Brain microvascular endothelial cell (primary cell): ENCODE results near the gene CD302.
"Not testable (repeated sequence)": the region's sequence is repeated elsewhere in the genome, so short reads cannot be mapped to it uniquely, and the experiment has no call there.

Experiments used
- DNase-seq: peaks from one replicate; pipeline ENCODE4 v3.0.0-alpha.2; 2020
- H3K27ac ChIP-seq: fragments of 250-450 bp; sonication (Bioruptor Pico); 2 replicates; pipeline ENCODE4 v1.5.1; 2020; ENCODE audit warnings: mild to moderate bottlenecking, moderate library complexity
- H3K27me3 ChIP-seq: fragments of 250-450 bp; sonication (Bioruptor Pico); replicated peaks from 2 replicates; pipeline ENCODE4 v1.5.1; 2020; ENCODE audit warnings: mild to moderate bottlenecking
- H3K36me3 ChIP-seq: fragments of 250-450 bp; sonication (Bioruptor Pico); replicated peaks from 2 replicates; pipeline ENCODE4 v1.5.1; 2020; ENCODE audit warnings: mild to moderate bottlenecking
- H3K4me3 ChIP-seq: 2 replicates; pipeline ENCODE4 v1.5.1; 2011; ENCODE audit warnings: low read depth, mild to moderate bottlenecking, control low read depth, low read length, moderate library complexity
- in situ Hi-C: cut with HindIII; loops from 2 replicates; pipeline ENCODE4 v1.10.0; 2017; ENCODE audit warnings: low sequenced_read_pairs, low pct_ligation_motif_present
- TF ChIP-seq, protein P1 (sequence below): IDR thresholded peaks from 2 replicates; pipeline ENCODE4 v1.5.1; 2011; ENCODE audit warnings: low read depth, mild to moderate bottlenecking, moderate library complexity, low read length, control low read depth, inconsistent platforms; ENCODE audit errors: missing control alignments

Gene CD302

DNA sequence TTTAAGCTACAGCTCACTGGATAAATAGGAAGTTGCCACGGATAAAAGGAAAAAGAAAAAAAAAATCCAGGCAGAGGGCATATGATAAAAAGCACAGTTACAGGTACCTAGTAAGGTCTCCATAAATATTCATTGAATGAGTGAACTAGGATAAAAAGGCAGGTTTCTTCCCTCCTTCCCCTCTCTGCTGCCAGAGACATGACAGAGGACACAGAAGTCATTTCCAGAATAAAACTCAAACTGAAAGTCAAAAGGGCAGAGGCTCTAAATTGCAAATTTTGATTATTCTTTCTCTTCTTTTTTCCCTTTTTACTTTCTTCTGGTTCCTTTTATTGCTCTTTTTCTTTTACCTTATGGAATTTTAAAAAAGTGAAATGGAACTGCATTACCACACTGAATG, 7.7 kb downstream of the CD302 start:
- Histone ChIP-seq H3K27ac (no peak overlapping the region), H3K4me3 (no peak overlapping the region), H3K36me3 (no peaks in the 10 kb centered on the region), H3K27me3 (no peaks in the 10 kb centered on the region)
- TF ChIP-seq, protein P1, sequence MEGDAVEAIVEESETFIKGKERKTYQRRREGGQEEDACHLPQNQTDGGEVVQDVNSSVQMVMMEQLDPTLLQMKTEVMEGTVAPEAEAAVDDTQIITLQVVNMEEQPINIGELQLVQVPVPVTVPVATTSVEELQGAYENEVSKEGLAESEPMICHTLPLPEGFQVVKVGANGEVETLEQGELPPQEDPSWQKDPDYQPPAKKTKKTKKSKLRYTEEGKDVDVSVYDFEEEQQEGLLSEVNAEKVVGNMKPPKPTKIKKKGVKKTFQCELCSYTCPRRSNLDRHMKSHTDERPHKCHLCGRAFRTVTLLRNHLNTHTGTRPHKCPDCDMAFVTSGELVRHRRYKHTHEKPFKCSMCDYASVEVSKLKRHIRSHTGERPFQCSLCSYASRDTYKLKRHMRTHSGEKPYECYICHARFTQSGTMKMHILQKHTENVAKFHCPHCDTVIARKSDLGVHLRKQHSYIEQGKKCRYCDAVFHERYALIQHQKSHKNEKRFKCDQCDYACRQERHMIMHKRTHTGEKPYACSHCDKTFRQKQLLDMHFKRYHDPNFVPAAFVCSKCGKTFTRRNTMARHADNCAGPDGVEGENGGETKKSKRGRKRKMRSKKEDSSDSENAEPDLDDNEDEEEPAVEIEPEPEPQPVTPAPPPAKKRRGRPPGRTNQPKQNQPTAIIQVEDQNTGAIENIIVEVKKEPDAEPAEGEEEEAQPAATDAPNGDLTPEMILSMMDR, result no peak
- in situ Hi-C loops, result no loop called here
- DNase-seq, result no peak

DNA sequence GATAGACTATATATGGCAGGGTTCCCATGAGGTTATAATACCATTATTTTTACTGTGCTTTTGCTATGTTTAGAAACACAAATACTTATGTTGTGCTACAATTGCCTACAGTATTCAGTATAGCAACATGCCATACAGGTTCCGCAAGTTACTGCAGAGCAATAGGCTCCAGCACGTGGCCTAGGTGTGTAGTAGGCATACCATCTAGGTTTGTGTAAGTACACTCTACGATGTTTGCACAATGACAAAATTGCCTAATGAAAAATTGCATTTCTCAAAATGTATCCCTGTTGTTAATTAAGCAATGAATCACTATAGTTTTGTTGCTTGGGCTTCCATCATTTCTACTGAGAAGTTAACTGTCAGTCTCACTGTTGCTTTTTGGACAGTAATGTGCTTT, 9.8 kb downstream of the CD302 start:
- DNase-seq, result no peak
- H3K4me3 ChIP-seq, result no peak overlapping the region
- H3K27me3 ChIP-seq, result no peaks in the 10 kb centered on the region
- TF ChIP-seq, protein P1, result no peak
- H3K36me3 ChIP-seq, result no peaks in the 10 kb centered on the region
- no peak overlapping the region for H3K27ac ChIP-seq
- in situ Hi-C loops, result no loop called here

DNA sequence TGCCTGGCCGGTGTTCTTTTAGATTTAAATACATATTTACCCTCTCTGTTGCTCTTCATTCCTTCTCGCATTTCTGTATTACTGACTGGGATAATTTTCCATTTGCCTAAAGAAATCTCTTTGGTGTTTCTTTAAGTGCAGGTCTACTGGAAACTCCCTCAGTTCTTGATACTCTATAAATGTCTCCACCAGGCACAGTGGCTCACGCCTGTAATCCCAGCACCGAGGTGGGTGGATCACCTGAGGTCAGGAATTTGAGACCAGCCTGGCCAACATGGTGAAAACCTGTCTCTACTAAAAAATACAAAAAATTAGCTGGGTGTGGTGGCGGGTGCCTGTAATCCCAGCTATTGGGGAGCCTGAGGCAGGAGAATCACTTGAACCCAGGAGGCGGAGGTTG, 10.4 kb downstream of the CD302 start:
- H3K27me3 ChIP-seq, H3K27ac ChIP-seq, in situ Hi-C loops, H3K4me3 ChIP-seq, H3K36me3 ChIP-seq, DNase-seq: not testable (repeated sequence)

DNA sequence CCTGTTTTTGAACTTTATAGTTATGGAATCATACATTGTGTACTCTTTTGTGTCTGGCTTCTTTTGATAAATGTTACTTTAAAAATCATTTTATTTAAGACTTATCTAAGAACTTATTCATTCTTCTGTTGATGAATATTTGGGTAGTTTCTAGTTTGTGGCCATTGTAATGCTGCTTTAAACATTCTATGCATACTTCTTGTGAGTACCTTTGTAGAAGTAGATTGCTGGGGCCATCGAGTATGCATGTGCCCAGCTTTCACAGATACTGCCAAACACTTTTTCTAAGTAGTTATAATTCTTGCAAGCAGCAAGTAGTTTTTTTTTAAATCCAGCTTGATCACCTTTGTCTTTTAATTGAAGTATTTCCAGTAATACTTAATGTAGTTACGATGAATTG, 11.1 kb downstream of the CD302 start:
- TF ChIP-seq, protein P1, result no peak
- in situ Hi-C loops, result no loop called here
- Histone ChIP-seq H3K4me3 (no peak overlapping the region), H3K27ac (no peak overlapping the region), H3K27me3 (no peaks in the 10 kb centered on the region), H3K36me3 (no peaks in the 10 kb centered on the region)
- no peak for DNase-seq

DNA sequence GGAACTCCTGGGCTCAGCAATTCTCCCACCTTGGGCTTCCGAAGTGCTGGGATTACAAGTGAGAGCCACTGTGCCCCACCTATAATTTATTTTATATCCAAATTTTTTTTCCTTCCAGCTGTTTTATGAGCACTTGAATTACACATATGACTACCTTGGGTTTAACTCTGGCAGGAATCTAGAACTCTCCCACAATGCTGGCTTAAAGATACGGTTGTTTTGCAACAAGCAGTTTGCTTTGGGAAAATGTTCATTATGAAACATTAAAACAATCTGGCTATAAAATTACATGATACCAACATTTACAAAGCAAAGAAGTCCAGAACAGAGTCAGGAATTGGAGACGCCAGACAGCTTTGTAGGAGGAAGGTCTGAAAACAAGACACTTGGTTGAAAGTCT, 12.8 kb downstream of the CD302 start:
- H3K27ac ChIP-seq, result no peak overlapping the region
- no peak for DNase-seq

DNA sequence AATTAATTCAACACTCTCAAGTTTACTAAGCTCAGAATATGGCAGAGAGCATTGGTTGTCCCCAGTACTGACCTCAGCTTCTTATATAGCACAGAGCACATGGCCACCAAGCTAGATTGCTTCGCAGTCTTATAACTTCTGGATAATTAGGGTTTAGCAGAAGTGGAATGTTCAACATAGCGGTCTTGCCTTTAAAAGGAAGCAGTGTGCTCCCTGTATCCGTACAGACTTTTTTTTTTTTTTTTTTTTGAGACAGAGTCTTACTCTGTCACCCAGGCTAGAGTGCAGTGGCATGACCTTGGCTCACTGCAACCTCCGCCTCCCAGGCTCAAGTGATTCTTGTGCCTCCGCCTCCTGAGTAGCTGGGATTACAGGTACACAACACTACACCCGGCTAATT, 13.3 kb downstream of the CD302 start:
- H3K4me3 ChIP-seq, in situ Hi-C loops, H3K36me3 ChIP-seq, H3K27me3 ChIP-seq, DNase-seq, H3K27ac ChIP-seq: not testable (repeated sequence)

More for the DNA sequence above, 12.8 kb downstream of the CD302 start:
- Histone ChIP-seq H3K27me3 (no peaks in the 10 kb centered on the region), H3K4me3 (no peak overlapping the region), H3K36me3 (no peaks in the 10 kb centered on the region)
- TF ChIP-seq, protein P1, result no peak
- in situ Hi-C loops, result no loop called here

DNA sequence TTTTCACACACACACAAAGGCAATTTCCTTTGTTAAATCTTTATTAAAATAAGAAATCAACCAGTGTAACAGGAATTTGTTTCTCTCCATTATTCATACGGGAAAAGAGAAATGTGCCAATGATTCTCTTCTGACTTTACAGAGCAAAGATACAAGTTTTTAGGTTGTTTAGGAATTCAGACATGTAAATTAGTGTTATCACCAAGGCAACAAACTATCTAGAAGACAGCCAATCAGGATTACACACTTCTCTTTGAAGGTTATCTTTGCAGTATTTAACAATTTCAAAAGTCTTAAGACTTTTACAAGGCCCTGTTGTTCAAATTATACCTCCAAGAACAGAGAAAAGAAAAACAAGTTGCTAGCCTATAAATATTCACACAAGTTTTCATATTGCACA, 14.5 kb downstream of the CD302 start:
- Histone ChIP-seq H3K27ac (no peak overlapping the region), H3K27me3 (no peaks in the 10 kb centered on the region), H3K4me3 (no peak overlapping the region), H3K36me3 (no peaks in the 10 kb centered on the region)
- DNase-seq, result no peak
- in situ Hi-C loops, result no loop called here
- TF ChIP-seq, protein P1, result no peak
